ENCODE data around the gene INPP5A. TPM values are rescaled to one million over a fixed set of nuclear protein-coding genes. Genes with fewer than 3 reads are reported as not detected.

Gene INPP5A
- total RNA-seq, 1 experiment from 2014 or later, result 22.6 TPM

- ATAC-seq, result no peak
- no peaks in the 10 kb centered on the region for H3K9me3 ChIP-seq (ENCODE audit: low read length)
Measured at GRCh38 chr10:132557696-132558515, 20.3 kb downstream of the INPP5A start.

GRCh38 chr10:132558516-132559413 lies 21.2 kb downstream of the INPP5A start:
- Histone ChIP-seq H3K9me2 (replicated peaks; ENCODE audit: low read length) (no peaks in the 10 kb centered on the region), H3K4me3 (ENCODE audit: low read length) (no peak overlapping the region), H4K20me1 (ENCODE audit: low read length) (no peaks in the 10 kb centered on the region; the same call in 1 of the 2 replicates), H3K27ac (ENCODE audit: low read length) (no peak overlapping the region), H3K9ac (ENCODE audit: low read length) (no peak overlapping the region), H2AFZ (ENCODE audit: low read length) (no peak overlapping the region), H3K36me3 (ENCODE audit: low read depth, low read length) (no peaks in the 10 kb centered on the region), H3K27me3 (ENCODE audit: low read length) (no peaks in the 10 kb centered on the region), H3K79me2 (ENCODE audit: low read length) (peaks cover 68% of the 10 kb centered on the region), H3F3A (ENCODE audit: low read length, unreplicated experiment) (no peaks in the 10 kb centered on the region), H3K4me1 (ENCODE audit: insufficient read depth, low read length) (no peaks in the 10 kb centered on the region), H3K9me3 (ENCODE audit: low read length) (no peaks in the 10 kb centered on the region), H3K4me2 (ENCODE audit: low read length) (no peak overlapping the region)
- intact Hi-C loops (cut with micrococcal nuclease), result no loop called here
- DNase-seq (no peak), ATAC-seq (no peak)
- ChIA-PET POLR2A (ENCODE audit: unreplicated experiment) (no interaction called here), CTCF (no interaction called here)
- BruUV-seq (replicated peaks), result no TSS peak
- TF ChIP-seq EZH2phosphoT487 (IDR thresholded peaks at IDR 0.05; ENCODE audit: borderline replicate concordance, low read length) (no peak), EZH2 (IDR thresholded peaks at IDR 0.05; ENCODE audit: low read length, unreplicated experiment) (no peak), CTCF (conservative IDR thresholded peaks at IDR 0.05; ENCODE audit: low read depth, low read length) (no peak)

More at GRCh38 chr10:132557696-132558515, 20.3 kb downstream of the INPP5A start:
- Histone ChIP-seq H3K27ac (ENCODE audit: low read length) (no peak overlapping the region), H3K4me1 (ENCODE audit: insufficient read depth, low read length) (no peaks in the 10 kb centered on the region), H3K4me3 (ENCODE audit: low read length) (no peak overlapping the region), H3K4me2 (ENCODE audit: low read length) (no peak overlapping the region), H3K36me3 (ENCODE audit: low read depth, low read length) (no peaks in the 10 kb centered on the region), H3K9me2 (replicated peaks; ENCODE audit: low read length) (no peaks in the 10 kb centered on the region), H2AFZ (ENCODE audit: low read length) (no peak overlapping the region), H4K20me1 (ENCODE audit: low read length) (no peaks in the 10 kb centered on the region; the same call in 1 of the 2 replicates), H3K9ac (ENCODE audit: low read length) (no peak overlapping the region), H3K79me2 (ENCODE audit: low read length) (peaks cover 67% of the 10 kb centered on the region), H3F3A (ENCODE audit: low read length, unreplicated experiment) (no peaks in the 10 kb centered on the region), H3K27me3 (ENCODE audit: low read length) (no peaks in the 10 kb centered on the region)
- ChIA-PET POLR2A (ENCODE audit: unreplicated experiment) (no interaction called here), CTCF (no interaction called here)
- TF ChIP-seq EZH2 (IDR thresholded peaks at IDR 0.05; ENCODE audit: low read length, unreplicated experiment) (no peak), EZH2phosphoT487 (IDR thresholded peaks at IDR 0.05; ENCODE audit: borderline replicate concordance, low read length) (no peak), CTCF (conservative IDR thresholded peaks at IDR 0.05; ENCODE audit: low read depth, low read length) (no peak)
- intact Hi-C loops (cut with micrococcal nuclease), result no loop called here
- DNase-seq, result no peak
- BruUV-seq (replicated peaks), result no TSS peak

Data from PC-3 (cell line).